Natural killer cell treated with Interleukin-12 subunit alpha and Interleukin-12 subunit beta and Interleukin-15 and Interleukin-18, amount 100 ng/mL, for 72 hours (primary cell): ENCODE results near the gene FOXP4. TPM values are rescaled to one million over a fixed set of nuclear protein-coding genes. Genes with fewer than 3 reads are reported as not detected.
A peak's percentile ranks its signal among the peaks of the same experiment; 100 is the strongest.

ENCODE experiments used
- ATAC-seq, 2 donors: fragments of 150-1000 bp; cut with Tn5 transposase in 1 of 2; sonication (Bioruptor Pico), chemical (Tn5 transposase) in 1 of 2; 2 replicates each; pipeline ENCODE4 v1.10.0; 2021
- DNase-seq: peaks from one replicate; pipeline ENCODE4 v3.0.0; 2022; ENCODE audit warnings: low spot score
- H3K27ac Mint-ChIP-seq, 2 donors: 1 replicate in 1 of 2; 2 replicates in 1 of 2; pipeline ENCODE4 v1.8.0; 2022; ENCODE audit warnings: mixed read lengths in 2 of 2, mild to moderate bottlenecking in 1 of 2, moderate library complexity in 1 of 2
- H3K27me3 Mint-ChIP-seq, 2 donors: 1 replicate in 1 of 2; 2 replicates in 1 of 2; pipeline ENCODE4 v1.8.0; 2022; ENCODE audit warnings: mixed read lengths in 2 of 2
- H3K36me3 Mint-ChIP-seq: one replicate; pipeline ENCODE4 v1.8.0; 2022; ENCODE audit warnings: mixed read lengths
- H3K4me1 Mint-ChIP-seq, 2 donors: 1 replicate in 1 of 2; 2 replicates in 1 of 2; pipeline ENCODE4 v1.8.0; 2022; ENCODE audit warnings: low read depth in 2 of 2, mixed read lengths in 2 of 2, mild to moderate bottlenecking in 1 of 2
- H3K4me3 Mint-ChIP-seq: one replicate; pipeline ENCODE4 v1.8.0; 2022; ENCODE audit warnings: mixed read lengths
- H3K9me3 Mint-ChIP-seq: 2 replicates; pipeline ENCODE4 v1.8.0; 2022; ENCODE audit warnings: mixed read lengths
- total RNA-seq, 2 donors: library from RNA; stranded (reverse); gene quantifications; one replicate each; pipeline ENCODE4 v1.2.3, GENCODE V29; 2022

Gene FOXP4
- total RNA-seq, 2 donors from 2014 or later: 52.4 to 110 TPM

GRCh38 chr6:41511443-41512060, 34.6 kb upstream of the FOXP4 start:
- Mint-ChIP-seq H3K9me3 (no peaks in the 10 kb centered on the region), H3K36me3 (peaks cover 5% of the 10 kb centered on the region), H3K27ac (peak overlapping the region in 1 of 2 donors; percentile 3), H3K27me3 (peaks cover 21 to 30% of the 10 kb centered on the region in 2 donors), H3K4me1 (peaks cover 0 to 15% of the 10 kb centered on the region in 2 donors), H3K4me3 (no peak overlapping the region)
- ATAC-seq: no peak
- no peak for DNase-seq

- H3K36me3 Mint-ChIP-seq: peaks cover 5% of the 10 kb centered on the region
- H3K27me3 Mint-ChIP-seq: peaks cover 19 to 26% of the 10 kb centered on the region in 2 donors
- DNase-seq (no peak), ATAC-seq (no peak)
- H3K9me3 Mint-ChIP-seq: no peaks in the 10 kb centered on the region
- H3K4me3 Mint-ChIP-seq: no peak overlapping the region
- peak overlapping the region in 1 of 2 donors; percentile 3 for H3K27ac Mint-ChIP-seq
- peaks cover 0 to 12% of the 10 kb centered on the region in 2 donors for H3K4me1 Mint-ChIP-seq
Measured at GRCh38 chr6:41512146-41512701, 34.0 kb upstream of the FOXP4 start.

GRCh38 chr6:41515995-41516394, 30.2 kb upstream of the FOXP4 start:
- Mint-ChIP-seq H3K4me1 (peaks cover 0 to 13% of the 10 kb centered on the region in 2 donors), H3K4me3 (no peak overlapping the region), H3K36me3 (no peaks in the 10 kb centered on the region), H3K9me3 (no peaks in the 10 kb centered on the region), H3K27ac (no peak overlapping the region), H3K27me3 (peaks cover 10 to 12% of the 10 kb centered on the region in 2 donors)
- no peak for DNase-seq
- ATAC-seq: no peak

- Mint-ChIP-seq H3K27me3 (peaks cover 14 to 18% of the 10 kb centered on the region in 2 donors), H3K4me3 (no peak overlapping the region), H3K4me1 (peaks cover 0 to 13% of the 10 kb centered on the region in 2 donors), H3K36me3 (no peaks in the 10 kb centered on the region), H3K27ac (no peak overlapping the region), H3K9me3 (no peaks in the 10 kb centered on the region)
- no peak for DNase-seq
- ATAC-seq: no peak
Measured at GRCh38 chr6:41518118-41518517, 28.1 kb upstream of the FOXP4 start.

- no peak for DNase-seq
- peaks cover 0 to 8% of the 10 kb centered on the region in 2 donors for H3K4me1 Mint-ChIP-seq
- ATAC-seq: peak in 1 of 2 donors; percentile 28
- peaks cover 8 to 10% of the 10 kb centered on the region in 2 donors for H3K27me3 Mint-ChIP-seq
- H3K9me3 Mint-ChIP-seq: no peaks in the 10 kb centered on the region
- H3K27ac Mint-ChIP-seq: peak overlapping the region in 1 of 2 donors; percentile 82
- H3K36me3 Mint-ChIP-seq: no peaks in the 10 kb centered on the region
- H3K4me3 Mint-ChIP-seq: no peak overlapping the region
Measured at GRCh38 chr6:41519305-41519744, 26.9 kb upstream of the FOXP4 start.

GRCh38 chr6:41519745-41520699, 26.2 kb upstream of the FOXP4 start:
- peaks cover 6% of the 10 kb centered on the region in 2 donors for H3K27me3 Mint-ChIP-seq
- peaks cover 0 to 8% of the 10 kb centered on the region in 2 donors for H3K4me1 Mint-ChIP-seq
- H3K27ac Mint-ChIP-seq: peak overlapping the region in 1 of 2 donors; percentile 82
- ATAC-seq: no peak
- H3K4me3 Mint-ChIP-seq: no peak overlapping the region
- H3K9me3 Mint-ChIP-seq: no peaks in the 10 kb centered on the region
- DNase-seq: no peak
- H3K36me3 Mint-ChIP-seq: no peaks in the 10 kb centered on the region

GRCh38 chr6:41522780-41523548, 23.2 kb upstream of the FOXP4 start:
- DNase-seq: no peak
- Mint-ChIP-seq H3K27ac (peak overlapping the region in 1 of 2 donors; percentile 75), H3K4me3 (no peak overlapping the region), H3K27me3 (peaks cover 6 to 9% of the 10 kb centered on the region in 2 donors), H3K36me3 (no peaks in the 10 kb centered on the region), H3K9me3 (no peaks in the 10 kb centered on the region), H3K4me1 (peaks cover 0 to 18% of the 10 kb centered on the region in 2 donors)
- peak in 1 of 2 donors; percentile 5 for ATAC-seq

- no peak for DNase-seq
- ATAC-seq: no peak
- no peaks in the 10 kb centered on the region for H3K36me3 Mint-ChIP-seq
- H3K4me3 Mint-ChIP-seq: no peak overlapping the region
- H3K9me3 Mint-ChIP-seq: no peaks in the 10 kb centered on the region
- H3K4me1 Mint-ChIP-seq: peaks cover 0 to 21% of the 10 kb centered on the region in 2 donors
- H3K27me3 Mint-ChIP-seq: peaks cover 6 to 9% of the 10 kb centered on the region in 2 donors
- H3K27ac Mint-ChIP-seq: peak overlapping the region in 1 of 2 donors; percentile 75
Measured at GRCh38 chr6:41523915-41524633, 22.1 kb upstream of the FOXP4 start.

- Mint-ChIP-seq H3K36me3 (no peaks in the 10 kb centered on the region), H3K4me1 (peaks cover 2 to 21% of the 10 kb centered on the region in 2 donors), H3K27ac (peak overlapping the region in 1 of 2 donors; percentile 75), H3K9me3 (no peaks in the 10 kb centered on the region), H3K27me3 (peaks cover 6 to 9% of the 10 kb centered on the region in 2 donors), H3K4me3 (no peak overlapping the region)
- ATAC-seq (no peak), DNase-seq (no peak)
Measured at GRCh38 chr6:41524634-41525011, 21.6 kb upstream of the FOXP4 start.

- Mint-ChIP-seq H3K27ac (peak overlapping the region in 1 of 2 donors; percentile 96), H3K36me3 (no peaks in the 10 kb centered on the region), H3K27me3 (peaks cover 0 to 4% of the 10 kb centered on the region in 2 donors), H3K9me3 (no peaks in the 10 kb centered on the region), H3K4me3 (no peak overlapping the region), H3K4me1 (peaks cover 31 to 40% of the 10 kb centered on the region in 2 donors)
- ATAC-seq: no peak
- DNase-seq: no peak
Measured at GRCh38 chr6:41527721-41528408, 18.3 kb upstream of the FOXP4 start.

GRCh38 chr6:41528409-41528963, 17.7 kb upstream of the FOXP4 start:
- no peaks in the 10 kb centered on the region for H3K36me3 Mint-ChIP-seq
- peaks cover 0 to 4% of the 10 kb centered on the region in 2 donors for H3K27me3 Mint-ChIP-seq

GRCh38 chr6:41529049-41529448, 17.1 kb upstream of the FOXP4 start:
- Mint-ChIP-seq H3K27ac (peak overlapping the region in 1 of 2 donors; percentile 96), H3K9me3 (no peaks in the 10 kb centered on the region), H3K4me1 (peaks cover 42 to 51% of the 10 kb centered on the region in 2 donors), H3K36me3 (no peaks in the 10 kb centered on the region), H3K4me3 (no peak overlapping the region), H3K27me3 (peaks cover 0 to 4% of the 10 kb centered on the region in 2 donors)
- DNase-seq (no peak), ATAC-seq (no peak)

More at GRCh38 chr6:41528409-41528963, 17.7 kb upstream of the FOXP4 start:
- Mint-ChIP-seq H3K4me3 (no peak overlapping the region), H3K4me1 (peaks cover 37 to 46% of the 10 kb centered on the region in 2 donors), H3K27ac (peak overlapping the region in 1 of 2 donors; percentile 96), H3K9me3 (no peaks in the 10 kb centered on the region)
- ATAC-seq: no peak
- DNase-seq: no peak
